Vagina (tissue), 2 donors: ENCODE data around the gene COQ8A. TPM values are rescaled to one million over a fixed set of nuclear protein-coding genes. Genes with fewer than 3 reads are reported as not detected.

Experiments used
- DNase-seq, 2 donors: peaks; one replicate each; pipeline ENCODE4 v3.0.0-alpha.2; 2017; ENCODE audit errors: extremely low spot score in 2 of 2
- H3K27ac ChIP-seq: fragments of 200-600 bp; sonication (generic); one replicate; pipeline ENCODE4 v1.5.1; 2019
- H3K27me3 ChIP-seq: fragments of 200-600 bp; sonication (generic); one replicate; pipeline ENCODE4 v1.5.1; 2019
- H3K36me3 ChIP-seq, 2 donors: fragments of 200-600 bp; sonication (generic); one replicate each; pipeline ENCODE4 v1.5.1; 2017 to 2019
- H3K4me1 ChIP-seq: fragments of 200-600 bp; sonication (generic); one replicate; pipeline ENCODE4 v1.5.1; 2019
- H3K4me3 ChIP-seq, 2 donors: fragments of 200-600 bp; sonication (generic); 1 replicate in 1 of 2; 2 replicates in 1 of 2; pipeline ENCODE4 v1.5.1; 2016 to 2019
- H3K9me3 ChIP-seq: fragments of 200-600 bp; sonication (generic); one replicate; pipeline ENCODE4 v1.5.1; 2019
- POLR2A ChIP-seq, 2 donors: fragments of 450-650 bp; IDR thresholded peaks; one replicate each; pipeline ENCODE4 v1.6.1; 2017; ENCODE audit warnings: antibody characterized with exemption in 2 of 2, mild to moderate bottlenecking in 2 of 2, moderate library complexity in 2 of 2
- POLR2AphosphoS5 ChIP-seq, 2 donors: sonication (generic); formaldehyde crosslinking; IDR thresholded peaks; one replicate each; pipeline ENCODE4 v1.9.0; 2017; ENCODE audit warnings: antibody characterized with exemption in 2 of 2, mild to moderate bottlenecking in 2 of 2, low read depth in 1 of 2; ENCODE audit not compliant: insufficient read depth in 1 of 2
- intact Hi-C: fragments of 100-400 bp; cut with DNase I; formaldehyde crosslinking; loops from one replicate; pipeline ENCODE4 v1.15.1; 2023
- total RNA-seq: library from RNA; depleted of rRNA; stranded (reverse); fragments of >200 nt; gene quantifications from one replicate; pipeline ENCODE4 v1.2.3, GENCODE V29; 2016
- TF ChIP-seq, protein P1 (sequence below), 3 experiments: fragments of 450-650 bp in 2 of 3; fragments of 200-600 bp in 1 of 3; sonication (generic) in 1 of 3; IDR thresholded peaks; one replicate each; pipeline ENCODE4 v1.5.1; 2017 to 2019; ENCODE audit warnings: antibody characterized with exemption in 3 of 3, mild to moderate bottlenecking in 2 of 3, moderate library complexity in 2 of 3

COQ8A gene
- total RNA-seq, 1 donor from 2014 or later: 44.9 TPM

GRCh38 chr1:226892524-226892875 lies 47.6 kb upstream of the COQ8A start:
- H3K27ac ChIP-seq: no peak overlapping the region
- no peak for DNase-seq
- peaks cover 6% of the 10 kb centered on the region for H3K4me1 ChIP-seq
- H3K9me3 ChIP-seq: no peaks in the 10 kb centered on the region
- intact Hi-C loops: no loop called here
- H3K27me3 ChIP-seq: no peaks in the 10 kb centered on the region
- no peak overlapping the region for H3K4me3 ChIP-seq
- no peak for TF ChIP-seq POLR2AphosphoS5 (IDR thresholded peaks at IDR 0.05; ENCODE audit: insufficient read depth in 1 of 2, low read depth in 1 of 2)
- H3K36me3 ChIP-seq: peaks cover 0 to 8% of the 10 kb centered on the region in 2 donors

- H3K4me3 ChIP-seq: no peak overlapping the region
- H3K27me3 ChIP-seq: no peaks in the 10 kb centered on the region
- no peak for DNase-seq
- TF ChIP-seq POLR2A (IDR thresholded peaks at IDR 0.05) (no peak), POLR2AphosphoS5 (IDR thresholded peaks at IDR 0.05; ENCODE audit: insufficient read depth in 1 of 2, low read depth in 1 of 2) (no peak)
- TF ChIP-seq, protein P1, sequence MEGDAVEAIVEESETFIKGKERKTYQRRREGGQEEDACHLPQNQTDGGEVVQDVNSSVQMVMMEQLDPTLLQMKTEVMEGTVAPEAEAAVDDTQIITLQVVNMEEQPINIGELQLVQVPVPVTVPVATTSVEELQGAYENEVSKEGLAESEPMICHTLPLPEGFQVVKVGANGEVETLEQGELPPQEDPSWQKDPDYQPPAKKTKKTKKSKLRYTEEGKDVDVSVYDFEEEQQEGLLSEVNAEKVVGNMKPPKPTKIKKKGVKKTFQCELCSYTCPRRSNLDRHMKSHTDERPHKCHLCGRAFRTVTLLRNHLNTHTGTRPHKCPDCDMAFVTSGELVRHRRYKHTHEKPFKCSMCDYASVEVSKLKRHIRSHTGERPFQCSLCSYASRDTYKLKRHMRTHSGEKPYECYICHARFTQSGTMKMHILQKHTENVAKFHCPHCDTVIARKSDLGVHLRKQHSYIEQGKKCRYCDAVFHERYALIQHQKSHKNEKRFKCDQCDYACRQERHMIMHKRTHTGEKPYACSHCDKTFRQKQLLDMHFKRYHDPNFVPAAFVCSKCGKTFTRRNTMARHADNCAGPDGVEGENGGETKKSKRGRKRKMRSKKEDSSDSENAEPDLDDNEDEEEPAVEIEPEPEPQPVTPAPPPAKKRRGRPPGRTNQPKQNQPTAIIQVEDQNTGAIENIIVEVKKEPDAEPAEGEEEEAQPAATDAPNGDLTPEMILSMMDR (IDR thresholded peaks at IDR 0.05): no peak
- H3K9me3 ChIP-seq: no peaks in the 10 kb centered on the region
- H3K4me1 ChIP-seq: peaks cover 6% of the 10 kb centered on the region
- H3K36me3 ChIP-seq: peaks cover 0 to 8% of the 10 kb centered on the region in 2 donors
- intact Hi-C loops: no loop called here
- no peak overlapping the region for H3K27ac ChIP-seq
Observed at GRCh38 chr1:226893936-226894335, 46.2 kb upstream of the COQ8A start.

DNA sequence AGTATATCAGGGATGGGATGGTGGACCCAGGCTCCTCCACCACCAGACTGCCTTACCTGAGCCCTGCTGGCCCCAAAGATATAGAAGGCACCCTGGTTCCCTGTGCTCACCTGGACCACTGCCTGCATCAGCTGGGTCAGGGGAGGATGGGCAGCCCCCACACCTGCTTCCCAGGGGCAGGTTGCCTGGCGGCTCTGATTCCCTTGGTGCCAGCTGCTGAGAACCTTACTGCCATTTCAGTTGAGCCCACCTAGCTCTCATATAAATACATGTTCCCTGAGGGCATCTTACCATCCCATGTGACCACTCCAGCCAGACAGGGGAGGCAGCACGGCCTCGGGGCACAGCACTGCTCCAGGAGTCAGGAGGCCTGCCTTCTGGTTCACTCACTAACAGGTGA lies 45.3 kb upstream of the COQ8A start:
- intact Hi-C loops: no loop called here

DNA sequence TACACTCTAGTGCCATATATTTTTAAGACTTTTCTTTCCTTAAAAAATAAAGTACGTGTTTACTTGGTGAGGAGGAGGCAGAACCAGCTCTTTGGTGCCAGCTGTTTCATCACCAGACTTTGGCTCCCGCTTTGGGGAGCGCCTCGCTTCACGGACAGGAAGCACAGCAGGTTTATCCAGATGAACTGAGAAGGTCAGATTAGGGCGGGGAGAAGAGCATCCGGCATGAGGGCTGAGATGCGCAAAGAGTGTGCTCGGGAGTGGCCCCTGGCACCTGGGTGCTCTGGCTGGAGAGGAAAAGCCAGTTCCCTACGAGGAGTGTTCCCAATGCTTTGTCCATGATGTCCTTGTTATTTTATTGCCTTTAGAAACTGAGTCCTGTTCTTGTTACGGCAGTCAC lies 44.5 kb upstream of the COQ8A start:
- Histone ChIP-seq H3K27ac (no peak overlapping the region), H3K4me3 (no peak overlapping the region), H3K9me3 (no peaks in the 10 kb centered on the region), H3K27me3 (no peaks in the 10 kb centered on the region), H3K4me1 (peaks cover 6% of the 10 kb centered on the region), H3K36me3 (peaks cover 0 to 11% of the 10 kb centered on the region in 2 donors)
- intact Hi-C loops: loop anchor here (2.0 kb wide), 1 partner anchor 73 kb away; no protein-coding TSS in a partner anchor
- DNase-seq: no peak
- TF ChIP-seq POLR2AphosphoS5 (IDR thresholded peaks at IDR 0.05; ENCODE audit: insufficient read depth in 1 of 2, low read depth in 1 of 2): no peak
- no peak for TF ChIP-seq POLR2A (IDR thresholded peaks at IDR 0.05)
- TF ChIP-seq, protein P1 (IDR thresholded peaks at IDR 0.05): no peak

More for the DNA sequence above, 45.3 kb upstream of the COQ8A start:
- no peak overlapping the region for H3K4me3 ChIP-seq
- H3K27ac ChIP-seq: no peak overlapping the region
- peaks cover 6% of the 10 kb centered on the region for H3K4me1 ChIP-seq
- H3K27me3 ChIP-seq: no peaks in the 10 kb centered on the region
- H3K36me3 ChIP-seq: peaks cover 0 to 10% of the 10 kb centered on the region in 2 donors
- no peak for DNase-seq
- TF ChIP-seq, protein P1 (IDR thresholded peaks at IDR 0.05): no peak
- no peak for TF ChIP-seq POLR2A (IDR thresholded peaks at IDR 0.05)
- no peak for TF ChIP-seq POLR2AphosphoS5 (IDR thresholded peaks at IDR 0.05; ENCODE audit: insufficient read depth in 1 of 2, low read depth in 1 of 2)
- H3K9me3 ChIP-seq: no peaks in the 10 kb centered on the region

DNA sequence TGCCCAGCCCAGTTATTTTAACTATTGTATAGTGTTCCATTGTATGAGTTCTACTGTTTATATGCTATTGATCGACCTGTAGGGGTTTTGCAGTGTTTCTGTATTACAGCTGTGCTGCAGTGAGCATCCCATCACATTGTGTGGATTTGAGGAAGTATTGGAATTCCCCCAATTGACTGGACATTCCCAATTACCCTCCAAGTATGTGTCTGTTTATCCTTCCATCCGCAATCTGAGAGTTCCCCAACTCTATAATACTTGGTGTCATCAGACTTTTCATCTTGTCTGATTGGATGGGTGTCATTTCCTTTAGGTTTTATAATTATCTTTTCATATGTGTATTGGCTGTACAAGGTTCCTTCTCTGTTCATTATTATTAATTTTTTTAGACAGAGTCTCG lies 41.8 kb upstream of the COQ8A start:
- no peaks in the 10 kb centered on the region for H3K9me3 ChIP-seq
- peaks cover 0 to 11% of the 10 kb centered on the region in 2 donors for H3K36me3 ChIP-seq
- TF ChIP-seq POLR2A (IDR thresholded peaks at IDR 0.05): no peak
- TF ChIP-seq, protein P1 (IDR thresholded peaks at IDR 0.05): no peak
- TF ChIP-seq POLR2AphosphoS5 (IDR thresholded peaks at IDR 0.05; ENCODE audit: insufficient read depth in 1 of 2, low read depth in 1 of 2): no peak
- no peak overlapping the region for H3K27ac ChIP-seq
- no peaks in the 10 kb centered on the region for H3K4me1 ChIP-seq
- intact Hi-C loops: no loop called here
- no peak overlapping the region for H3K4me3 ChIP-seq
- H3K27me3 ChIP-seq: no peaks in the 10 kb centered on the region
- no peak for DNase-seq
